IPS-NIHi7 (cell line): ENCODE results near the gene ANKLE2.
"Not testable (repeated sequence)": the region's sequence is repeated elsewhere in the genome, so short reads cannot be mapped to it uniquely, and the experiment has no call there.

Source experiments
- DNase-seq: peaks from one replicate; pipeline ENCODE4 v3.0.0; 2012; ENCODE audit warnings: mixed read lengths; ENCODE audit errors: extremely low spot score

Gene ANKLE2

GRCh38 chr12:132777614-132778013 is 16.0 kb upstream of the ANKLE2 start:
- DNase-seq = no peak

- DNase-seq = no peak
Measured at GRCh38 chr12:132776816-132777568, 15.4 kb upstream of the ANKLE2 start.

GRCh38 chr12:132776230-132776625 is 14.6 kb upstream of the ANKLE2 start:
- DNase-seq = not testable (repeated sequence)

GRCh38 chr12:132775502-132776229 is 14.0 kb upstream of the ANKLE2 start:
- DNase-seq = no peak

- DNase-seq = no peak
Measured at GRCh38 chr12:132774646-132775275, 13.1 kb upstream of the ANKLE2 start.

- no peak for DNase-seq
Measured at GRCh38 chr12:132774159-132774558, 12.5 kb upstream of the ANKLE2 start.

- no peak for DNase-seq
Measured at GRCh38 chr12:132773077-132773955, 11.7 kb upstream of the ANKLE2 start.

GRCh38 chr12:132772606-132773005 is 11.0 kb upstream of the ANKLE2 start:
- no peak for DNase-seq

GRCh38 chr12:132771126-132771838 is 9.7 kb upstream of the ANKLE2 start:
- no peak for DNase-seq

- DNase-seq = no peak
Measured at GRCh38 chr12:132766380-132767085, 4.9 kb upstream of the ANKLE2 start.

GRCh38 chr12:132765361-132765760 is 3.7 kb upstream of the ANKLE2 start:
- no peak for DNase-seq

- no peak for DNase-seq
Measured at GRCh38 chr12:132764231-132764630, 2.6 kb upstream of the ANKLE2 start.

- peak; percentile 96 for DNase-seq
Measured at GRCh38 chr12:132761921-132762583, 420 bp upstream of the ANKLE2 start.

GRCh38 chr12:132759359-132759758 is 2.3 kb downstream of the ANKLE2 start:
- no peak for DNase-seq

GRCh38 chr12:132758825-132759224 is 2.8 kb downstream of the ANKLE2 start:
- not testable (repeated sequence) for DNase-seq

GRCh38 chr12:132754160-132754932 is 7.3 kb downstream of the ANKLE2 start:
- DNase-seq = no peak

GRCh38 chr12:132753670-132754069 is 8.0 kb downstream of the ANKLE2 start:
- not testable (repeated sequence) for DNase-seq

- DNase-seq = no peak
Measured at GRCh38 chr12:132748319-132748718, 13.3 kb downstream of the ANKLE2 start.

GRCh38 chr12:132747896-132748295 is 13.7 kb downstream of the ANKLE2 start:
- DNase-seq = no peak
